Endothelial cell of umbilical vein (primary cell): ENCODE data around the gene WDR90. TPM values are rescaled to one million over a fixed set of nuclear protein-coding genes. Genes with fewer than 3 reads are reported as not detected.

Experiments used
- BruUV-seq: library from RNA; stranded (reverse); fragments of 400-500 nt; replicated peaks from 2 replicates; lab custom pipeline; 2021; lab: Mats Ljungman, UMichigan
- CTCF ChIA-PET: fragments of 300-600, 350-600 bp; sonication (Branson Sonifier 250); formaldehyde crosslinking; loops from one replicate; lab custom pipeline; 2021; ENCODE audit warnings: antibody characterized with exemption, inconsistent platforms; lab: Charles Lee
- POLR2A ChIA-PET: fragments of 300-600, 350-600 bp; sonication (Branson Sonifier 250); formaldehyde crosslinking; loops from one replicate; lab custom pipeline; 2021; ENCODE audit warnings: antibody characterized with exemption, inconsistent platforms; lab: Charles Lee
- DNase-seq: peaks from one replicate; pipeline ENCODE4 v3.0.0-alpha.2; 2011; ENCODE audit warnings: low read depth, low spot score
- FAIRE-seq: peaks from 2 replicates; lab custom pipeline; 2011; peaks lifted over from hg19 to GRCh38; lab: Jason Lieb, UNC
- H2AFZ ChIP-seq: 2 replicates; pipeline ENCODE4 v1.6.0; 2012; ENCODE audit warnings: low read depth, low read length, control low read depth, inconsistent platforms
- H3K27ac ChIP-seq: 2 replicates; pipeline ENCODE4 v1.5.1; 2011; ENCODE audit warnings: low read depth, mild to moderate bottlenecking, control low read depth, low read length, moderate library complexity; ENCODE audit not compliant: insufficient read depth
- H3K27me3 ChIP-seq, 2 experiments: 2 replicates each; pipeline versions ENCODE4 v1.6.0 to v1.6.1; 2011; ENCODE audit warnings: low read length in 2 of 2, mixed read lengths in 1 of 2; ENCODE audit not compliant: control insufficient read depth in 2 of 2, insufficient read depth in 2 of 2
- H3K36me3 ChIP-seq, 2 experiments: 2 replicates in 1 of 2; 3 replicates in 1 of 2; pipeline ENCODE4 v1.5.1; 2011; ENCODE audit warnings: low read length in 2 of 2, mild to moderate bottlenecking in 1 of 2, moderate library complexity in 1 of 2; ENCODE audit not compliant: control insufficient read depth in 2 of 2, insufficient read depth in 2 of 2; ENCODE audit errors: extremely low read depth in 1 of 2
- H3K4me1 ChIP-seq: 3 replicates; pipeline ENCODE4 v1.5.1; 2011; ENCODE audit warnings: mild to moderate bottlenecking, low read length; ENCODE audit not compliant: control insufficient read depth, insufficient read depth; ENCODE audit errors: extremely low read depth
- H3K4me2 ChIP-seq: 2 replicates; pipeline ENCODE4 v1.6.1; 2011; ENCODE audit warnings: low read length, control low read depth, mixed read lengths; ENCODE audit not compliant: insufficient read depth
- H3K4me3 ChIP-seq, 3 experiments: fragments of 200-600 bp in 1 of 3; sonication (generic), shearing (Covaris generic) in 1 of 3; replicated peaks in 1 of 3; 2 replicates each; pipeline ENCODE4 v1.5.1; 2011 to 2016; ENCODE audit warnings: control low read depth in 3 of 3, low read length in 3 of 3, mild to moderate bottlenecking in 2 of 3, inconsistent platforms in 1 of 3, low read depth in 1 of 3, moderate library complexity in 1 of 3; ENCODE audit not compliant: insufficient read depth in 1 of 3
- H3K79me2 ChIP-seq: 2 replicates; pipeline ENCODE4 v1.6.0; 2012; ENCODE audit warnings: low read length, inconsistent platforms; ENCODE audit not compliant: control insufficient read depth, insufficient read depth
- H3K9ac ChIP-seq: replicated peaks from 2 replicates; pipeline ENCODE3; 2011; ENCODE audit warnings: low read length, control low read depth; ENCODE audit not compliant: insufficient read depth; ENCODE audit errors: extremely low read depth
- H3K9me1 ChIP-seq: replicated peaks from 3 replicates; pipeline ENCODE4 v1.6.0; 2011; ENCODE audit warnings: mild to moderate bottlenecking, low read length; ENCODE audit not compliant: control insufficient read depth, insufficient read depth; ENCODE audit errors: extremely low read depth
- H3K9me3 ChIP-seq: replicated peaks from 2 replicates; pipeline ENCODE4 v1.5.1; 2012; ENCODE audit warnings: low read length, inconsistent platforms; ENCODE audit not compliant: control insufficient read depth, insufficient read depth
- H4K20me1 ChIP-seq: replicated peaks from 2 replicates; pipeline ENCODE3; 2011; ENCODE audit warnings: mild to moderate bottlenecking, low read length; ENCODE audit not compliant: control insufficient read depth, insufficient read depth; ENCODE audit errors: extremely low read depth
- EZH2 ChIP-seq: IDR thresholded peaks from 2 replicates; pipeline ENCODE4 v1.6.1; 2012; ENCODE audit warnings: borderline replicate concordance, low read depth, mild to moderate bottlenecking, moderate library complexity, low read length, inconsistent platforms; ENCODE audit not compliant: severe bottlenecking
- FOS ChIP-seq: IDR thresholded peaks from 2 replicates; pipeline ENCODE4 v1.6.1; 2011; ENCODE audit warnings: mild to moderate bottlenecking, low read length, moderate library complexity, borderline replicate concordance; ENCODE audit not compliant: insufficient read depth
- GATA2 ChIP-seq: IDR thresholded peaks from 2 replicates; pipeline ENCODE4 v1.7.0; 2011; ENCODE audit warnings: low read depth, mild to moderate bottlenecking, moderate library complexity, mixed read lengths, low read length; ENCODE audit not compliant: insufficient read length, insufficient read depth
- JUN ChIP-seq: IDR thresholded peaks from 2 replicates; pipeline ENCODE4 v1.6.1; 2011; ENCODE audit warnings: borderline replicate concordance, low read depth; ENCODE audit not compliant: insufficient read length, insufficient read depth
- MYC ChIP-seq: IDR thresholded peaks from one replicate; pipeline ENCODE4 v1.6.1; 2011; ENCODE audit warnings: mild to moderate bottlenecking, low read depth, low read length
- POLR2A ChIP-seq: IDR thresholded peaks from 2 replicates; pipeline ENCODE4 v1.6.1; 2012; ENCODE audit warnings: low read depth, mild to moderate bottlenecking, control low read depth, low read length
- POLR2AphosphoS5 ChIP-seq: IDR thresholded peaks from 2 replicates; pipeline ENCODE4 v1.6.1; 2012; ENCODE audit warnings: low read depth, mild to moderate bottlenecking, control low read depth, low read length, moderate library complexity; ENCODE audit not compliant: insufficient read depth
- dilution Hi-C: fragments of 300-500 bp; cut with MboI; formaldehyde crosslinking; loops from one replicate; pipeline ENCODE4 v1.15.0; 2019; ENCODE audit warnings: low sequenced_read_pairs; ENCODE audit not compliant: extremely low pct_ligation_motif_present
- intact Hi-C: fragments of 100-400 bp; cut with micrococcal nuclease; formaldehyde crosslinking; loops from one replicate; pipeline ENCODE4 v1.10.0; 2022
- polyA plus RNA-seq, 4 experiments: library from polyadenylated mRNA; depleted of rRNA in 3 of 4; stranded (reverse) in 3 of 4; unstranded in 1 of 4; fragments of >200 nt; gene quantifications; 2 replicates each; pipeline versions ENCODE4 v1.2.1 to v1.2.3, GENCODE V29; 2011 to 2012; ENCODE audit warnings: missing spikeins in 1 of 4
- total RNA-seq: library from RNA; stranded (reverse); gene quantifications from 2 replicates; pipeline ENCODE4 v1.2.3, GENCODE V29; 2021
- TF ChIP-seq, protein P1 (sequence below): IDR thresholded peaks from 2 replicates; pipeline ENCODE4 v1.6.1; 2011; ENCODE audit not compliant: insufficient read depth, insufficient read length
- TF ChIP-seq, protein P2 (sequence below), 2 donors: IDR thresholded peaks; 1 replicate in 1 of 2; 2 replicates in 1 of 2; pipeline ENCODE4 v1.5.1; 2011; ENCODE audit warnings: low read length in 2 of 2, mild to moderate bottlenecking in 2 of 2, moderate library complexity in 2 of 2, control low read depth in 1 of 2, inconsistent platforms in 1 of 2, low read depth in 1 of 2; ENCODE audit not compliant: insufficient read depth in 1 of 2; ENCODE audit errors: extremely low read depth in 1 of 2

Gene WDR90
- total and polyA plus RNA-seq, 2 donors (not counting 3 experiments of a cell fraction or from before 2014, with no cell fraction given), result 22.2 to 51.8 TPM

- H3K27ac ChIP-seq, result no peak overlapping the region
- no peaks in the 10 kb centered on the region for H3K9me1 ChIP-seq
- intact Hi-C loops, result loop anchor here (1.0 kb wide), 5 partner anchors 11 to 268 kb away; partner anchors contain the start of gene WDR90
- BruUV-seq, result no TSS peak
- H3K4me2 ChIP-seq, result no peak overlapping the region
- H3K27me3 ChIP-seq, result no peaks in the 10 kb centered on the region
- H3K79me2 ChIP-seq, result no peaks in the 10 kb centered on the region
- H3K9me3 ChIP-seq, result no peaks in the 10 kb centered on the region
- no peaks in the 10 kb centered on the region for H3K4me1 ChIP-seq
- FAIRE-seq (peak; percentile 96), DNase-seq (peak; percentile 88)
- ChIA-PET POLR2A (interaction anchor here (0.7 kb wide), 1 partner anchor 12 kb away, joined by 3 read pairs; no protein-coding TSS in a partner anchor), CTCF (interaction anchor here (0.7 to 1.9 kb wide), 10 partner anchors 9 to 134 kb away, joined by 3 to 16 read pairs (median 3); partner anchors contain the start of genes METTL26 and WDR90)
- no peaks in the 10 kb centered on the region for H4K20me1 ChIP-seq
- peak overlapping the region in 1 of 3 experiments; percentile 11 for H3K4me3 ChIP-seq
- peak overlapping the region; percentile 25 for H2AFZ ChIP-seq
- dilution Hi-C loops, result no loop called here
- H3K9ac ChIP-seq, result no peak overlapping the region
- H3K36me3 ChIP-seq, result peaks cover 0 to 3% of the 10 kb centered on the region in 2 experiments
- TF ChIP-seq JUN (no peak), POLR2A (peak; percentile 56), EZH2 (no peak), FOS (no peak), GATA2 (no peak), MYC (no peak), POLR2AphosphoS5 (peak; percentile 54)
- TF ChIP-seq, protein P1, sequence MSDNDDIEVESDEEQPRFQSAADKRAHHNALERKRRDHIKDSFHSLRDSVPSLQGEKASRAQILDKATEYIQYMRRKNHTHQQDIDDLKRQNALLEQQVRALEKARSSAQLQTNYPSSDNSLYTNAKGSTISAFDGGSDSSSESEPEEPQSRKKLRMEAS, result peak; percentile 59
- TF ChIP-seq, protein P2, sequence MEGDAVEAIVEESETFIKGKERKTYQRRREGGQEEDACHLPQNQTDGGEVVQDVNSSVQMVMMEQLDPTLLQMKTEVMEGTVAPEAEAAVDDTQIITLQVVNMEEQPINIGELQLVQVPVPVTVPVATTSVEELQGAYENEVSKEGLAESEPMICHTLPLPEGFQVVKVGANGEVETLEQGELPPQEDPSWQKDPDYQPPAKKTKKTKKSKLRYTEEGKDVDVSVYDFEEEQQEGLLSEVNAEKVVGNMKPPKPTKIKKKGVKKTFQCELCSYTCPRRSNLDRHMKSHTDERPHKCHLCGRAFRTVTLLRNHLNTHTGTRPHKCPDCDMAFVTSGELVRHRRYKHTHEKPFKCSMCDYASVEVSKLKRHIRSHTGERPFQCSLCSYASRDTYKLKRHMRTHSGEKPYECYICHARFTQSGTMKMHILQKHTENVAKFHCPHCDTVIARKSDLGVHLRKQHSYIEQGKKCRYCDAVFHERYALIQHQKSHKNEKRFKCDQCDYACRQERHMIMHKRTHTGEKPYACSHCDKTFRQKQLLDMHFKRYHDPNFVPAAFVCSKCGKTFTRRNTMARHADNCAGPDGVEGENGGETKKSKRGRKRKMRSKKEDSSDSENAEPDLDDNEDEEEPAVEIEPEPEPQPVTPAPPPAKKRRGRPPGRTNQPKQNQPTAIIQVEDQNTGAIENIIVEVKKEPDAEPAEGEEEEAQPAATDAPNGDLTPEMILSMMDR (IDR thresholded peaks at IDR 0.05; ENCODE audit: extremely low read depth in 1 of 2, insufficient read depth in 1 of 2, low read depth in 1 of 2, low read length in 2 of 2), result peak; percentile 38 to 74
Measured at GRCh38 chr16:660459-661183, 11.5 kb downstream of the WDR90 start.
